HCT116 (cell line): ENCODE measurements around the gene CNTNAP5. TPM values are rescaled to one million over a fixed set of nuclear protein-coding genes. Genes with fewer than 3 reads are reported as not detected.

Experiments used
- ATAC-seq: fragments of 200-7000 bp; cut with Tn5 transposase; 2 replicates; pipeline ENCODE4 v1.9.1; 2020; ENCODE audit warnings: mild to moderate bottlenecking, moderate library complexity
- BruUV-seq: library from RNA; stranded (reverse); fragments of 400-500 nt; replicated peaks from 2 replicates; lab custom pipeline; 2021; lab: Mats Ljungman, UMichigan
- CTCF ChIA-PET: fragments of 300-600 bp; sonication (Branson Sonifier 250); formaldehyde crosslinking; loops from one replicate; lab custom pipeline; 2021; ENCODE audit warnings: antibody characterized with exemption; lab: Charles Lee
- POLR2A ChIA-PET: fragments of 300-600, 350-600 bp; sonication (Branson Sonifier 250); formaldehyde crosslinking; loops from one replicate; lab custom pipeline; 2021; ENCODE audit warnings: antibody characterized with exemption; lab: Charles Lee
- RAD21 ChIA-PET, 2 experiments: fragments of 300-600 bp; sonication (Branson Sonifier 250); formaldehyde crosslinking; loops; one replicate each; lab custom pipeline; 2023; ENCODE audit warnings: low total read pairs in 2 of 2; ENCODE audit not compliant: uncharacterized antibody in 2 of 2, unreplicated experiment in 2 of 2, low non-redundant PET in 1 of 2; lab: Charles Lee
- DNase-seq: peaks from one replicate; pipeline ENCODE4 v3.0.0-alpha.2; 2010; ENCODE audit warnings: low read depth, low spot score
- H2AFZ ChIP-seq: fragments of 200-600 bp; shearing (Covaris generic), sonication (generic); 2 replicates; pipeline ENCODE4 v1.6.1; 2017; ENCODE audit warnings: low read depth, mixed run types, mixed read lengths, antibody characterized with exemption, low read length; ENCODE audit not compliant: poor library complexity, severe bottlenecking
- H3K27ac ChIP-seq: 2 replicates; pipeline ENCODE4 v1.5.1; 2012; ENCODE audit warnings: low read depth, low read length
- H3K27me3 ChIP-seq: fragments of 200-600 bp; sonication (generic); 2 replicates; pipeline ENCODE4 v1.6.1; 2016; ENCODE audit warnings: mixed run types, low read length, mixed read lengths; ENCODE audit not compliant: insufficient read depth
- H3K36me3 ChIP-seq, 2 experiments: fragments of 200-500 bp in 1 of 2; fragments of 200-600 bp in 1 of 2; sonication (Bioruptor generic) in 1 of 2; sonication (generic) in 1 of 2; 2 replicates each; pipeline versions ENCODE4 v1.5.1 to v1.6.1; 2014 to 2016; ENCODE audit warnings: low read length in 2 of 2, inconsistent platforms in 1 of 2, mixed read lengths in 1 of 2, mixed run types in 1 of 2; ENCODE audit not compliant: insufficient read depth in 2 of 2, control insufficient read depth in 1 of 2
- H3K4me1 ChIP-seq, 2 experiments: fragments of 200-600 bp in 1 of 2; sonication (generic) in 1 of 2; 2 replicates each; pipeline versions ENCODE4 v1.5.1 to v1.6.1; 2012 to 2017; ENCODE audit warnings: low read length in 2 of 2, inconsistent platforms in 1 of 2, mild to moderate bottlenecking in 1 of 2, mixed read lengths in 1 of 2, mixed run types in 1 of 2, moderate library complexity in 1 of 2; ENCODE audit not compliant: insufficient read depth in 2 of 2, control insufficient read depth in 1 of 2
- H3K4me2 ChIP-seq: fragments of 200-600 bp; sonication (generic); 2 replicates; pipeline ENCODE4 v1.6.1; 2017; ENCODE audit warnings: mixed run types, low read length, mixed read lengths
- H3K4me3 ChIP-seq, 2 experiments: fragments of 200-600 bp in 1 of 2; sonication (generic) in 1 of 2; replicated peaks in 1 of 2; 2 replicates each; pipeline ENCODE4 v1.5.1; 2011 to 2016; ENCODE audit warnings: low read length in 2 of 2, control low read depth in 1 of 2, low read depth in 1 of 2, mild to moderate bottlenecking in 1 of 2, mixed read lengths in 1 of 2, mixed run types in 1 of 2
- H3K79me2 ChIP-seq: fragments of 200-600 bp; sonication (generic); 2 replicates; pipeline ENCODE4 v1.6.1; 2017; ENCODE audit warnings: mild to moderate bottlenecking, mixed run types, low read length, moderate library complexity, mixed read lengths; ENCODE audit not compliant: insufficient read depth
- H3K9ac ChIP-seq: fragments of 200-600 bp; sonication (generic); 2 replicates; pipeline ENCODE4 v1.6.1; 2016; ENCODE audit warnings: low read length, mixed read lengths
- H3K9me2 ChIP-seq: fragments of 200-600 bp; sonication (generic), shearing (Covaris generic); 2 replicates; pipeline ENCODE4 v1.6.1; 2017; ENCODE audit warnings: mixed run types, mild to moderate bottlenecking, moderate library complexity; ENCODE audit not compliant: insufficient read depth
- H3K9me3 ChIP-seq, 2 experiments: fragments of 200-500 bp in 1 of 2; fragments of 200-600 bp in 1 of 2; sonication (Bioruptor generic) in 1 of 2; sonication (generic) in 1 of 2; 2 replicates each; pipeline ENCODE4 v1.6.1; 2014 to 2017; ENCODE audit warnings: low read length in 2 of 2, mixed read lengths in 2 of 2, inconsistent platforms in 1 of 2, low read depth in 1 of 2, mild to moderate bottlenecking in 1 of 2, mixed run types in 1 of 2, moderate library complexity in 1 of 2; ENCODE audit not compliant: control insufficient read depth in 1 of 2, insufficient read depth in 1 of 2
- H4K20me1 ChIP-seq: fragments of 200-600 bp; sonication (generic), shearing (Covaris generic); 2 replicates; pipeline ENCODE4 v1.6.1; 2017; ENCODE audit warnings: mixed run types, mild to moderate bottlenecking, moderate library complexity; ENCODE audit not compliant: insufficient read depth
- CTCF ChIP-seq, 3 experiments: fragments of 200-600 bp in 1 of 3; sonication (generic) in 1 of 3; IDR thresholded peaks in 2 of 3; conservative IDR thresholded peaks in 1 of 3; 2 replicates each; pipeline ENCODE4 v1.5.1; 2012 to 2017; ENCODE audit warnings: low read depth in 2 of 3, low read length in 2 of 3, antibody characterized with exemption in 1 of 3, borderline replicate concordance in 1 of 3, control low read depth in 1 of 3, mild to moderate bottlenecking in 1 of 3, mixed read lengths in 1 of 3, mixed run types in 1 of 3, moderate library complexity in 1 of 3; ENCODE audit not compliant: insufficient read depth in 1 of 3
- ELF1 ChIP-seq: IDR thresholded peaks from 2 replicates; pipeline ENCODE4 v1.6.1; 2012; ENCODE audit warnings: low read depth, borderline replicate concordance
- EZH2phosphoT487 ChIP-seq: fragments of 200-600 bp; IDR thresholded peaks from 2 replicates; pipeline ENCODE4 v1.6.1; 2018; ENCODE audit warnings: antibody characterized with exemption, borderline replicate concordance
- JUND ChIP-seq: IDR thresholded peaks from 2 replicates; pipeline ENCODE4 v1.6.1; 2012
- POLR2A ChIP-seq: IDR thresholded peaks from 2 replicates; pipeline ENCODE4 v1.7.0; 2011; ENCODE audit warnings: borderline replicate concordance; ENCODE audit not compliant: insufficient read depth, insufficient read length; ENCODE audit errors: extremely low read depth
- SIN3A ChIP-seq: IDR thresholded peaks from 2 replicates; pipeline ENCODE4 v1.6.1; 2012; ENCODE audit warnings: low read depth
- SP1 ChIP-seq: IDR thresholded peaks from 2 replicates; pipeline ENCODE4 v1.6.1; 2012; ENCODE audit warnings: low read depth
- SRF ChIP-seq: IDR thresholded peaks from 2 replicates; pipeline ENCODE4 v1.6.1; 2012; ENCODE audit warnings: low read depth
- YY1 ChIP-seq: IDR thresholded peaks from 2 replicates; pipeline ENCODE4 v1.6.1; 2011; ENCODE audit warnings: low read length, low read depth, moderate library complexity, mild to moderate bottlenecking; ENCODE audit not compliant: insufficient replicate concordance; ENCODE audit errors: extremely low read depth
- ZFX ChIP-seq: fragments of 450-650 bp; IDR thresholded peaks from 2 replicates; pipeline ENCODE4 v1.6.1; 2017
- ZNF274 ChIP-seq: fragments of 200-500 bp; sonication (Bioruptor generic); IDR thresholded peaks from 2 replicates; pipeline ENCODE4 v1.6.1; 2014; ENCODE audit warnings: mild to moderate bottlenecking, low read depth, low read length, inconsistent platforms
- intact Hi-C: fragments of 100-400 bp; cut with micrococcal nuclease; formaldehyde crosslinking; loops from 2 replicates; pipeline ENCODE4 v1.10.0; 2022
- total RNA-seq: library from RNA; stranded (reverse); gene quantifications from one replicate; pipeline ENCODE4 v1.2.1, GENCODE V29; 2021; ENCODE audit not compliant: unreplicated experiment
- TF ChIP-seq, protein P1 (sequence below): IDR thresholded peaks from 2 replicates; pipeline ENCODE4 v1.6.1; 2011; ENCODE audit warnings: mild to moderate bottlenecking, low read length, moderate library complexity; ENCODE audit not compliant: insufficient replicate concordance; ENCODE audit errors: extremely low read depth

The CNTNAP5 gene
- total RNA-seq, 1 experiment from 2014 or later = not detected

- Histone ChIP-seq H3K36me3 (no peaks in the 10 kb centered on the region), H4K20me1 (no peaks in the 10 kb centered on the region), H3K9ac (no peak overlapping the region), H3K27ac (no peak overlapping the region), H3K4me2 (no peak overlapping the region), H3K4me3 (no peak overlapping the region), H3K27me3 (no peaks in the 10 kb centered on the region), H3K9me3 (peaks cover 0 to 7% of the 10 kb centered on the region in 2 experiments; a peak in 2 of 4 replicates), H3K9me2 (no peaks in the 10 kb centered on the region), H3K4me1 (no peaks in the 10 kb centered on the region), H2AFZ (no peak overlapping the region), H3K79me2 (no peaks in the 10 kb centered on the region)
- TF ChIP-seq CTCF (IDR thresholded peaks at IDR 0.05 in 2 of 3, conservative IDR thresholded peaks at IDR 0.05 in 1 of 3; ENCODE audit: borderline replicate concordance in 1 of 3, insufficient read depth in 1 of 3, low read depth in 2 of 3, low read length in 2 of 3) = no peak
- no peak for TF ChIP-seq ZNF274
- no peak for TF ChIP-seq SIN3A
- no peak for TF ChIP-seq EZH2phosphoT487
- no peak for TF ChIP-seq YY1
- TF ChIP-seq ELF1 = no peak
- no peak for TF ChIP-seq POLR2A
- no peak for TF ChIP-seq SP1
- TF ChIP-seq, protein P1, sequence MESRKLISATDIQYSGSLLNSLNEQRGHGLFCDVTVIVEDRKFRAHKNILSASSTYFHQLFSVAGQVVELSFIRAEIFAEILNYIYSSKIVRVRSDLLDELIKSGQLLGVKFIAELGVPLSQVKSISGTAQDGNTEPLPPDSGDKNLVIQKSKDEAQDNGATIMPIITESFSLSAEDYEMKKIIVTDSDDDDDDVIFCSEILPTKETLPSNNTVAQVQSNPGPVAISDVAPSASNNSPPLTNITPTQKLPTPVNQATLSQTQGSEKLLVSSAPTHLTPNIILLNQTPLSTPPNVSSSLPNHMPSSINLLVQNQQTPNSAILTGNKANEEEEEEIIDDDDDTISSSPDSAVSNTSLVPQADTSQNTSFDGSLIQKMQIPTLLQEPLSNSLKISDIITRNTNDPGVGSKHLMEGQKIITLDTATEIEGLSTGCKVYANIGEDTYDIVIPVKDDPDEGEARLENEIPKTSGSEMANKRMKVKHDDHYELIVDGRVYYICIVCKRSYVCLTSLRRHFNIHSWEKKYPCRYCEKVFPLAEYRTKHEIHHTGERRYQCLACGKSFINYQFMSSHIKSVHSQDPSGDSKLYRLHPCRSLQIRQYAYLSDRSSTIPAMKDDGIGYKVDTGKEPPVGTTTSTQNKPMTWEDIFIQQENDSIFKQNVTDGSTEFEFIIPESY = no peak
- TF ChIP-seq ZFX = no peak
- TF ChIP-seq JUND = no peak
- no peak for TF ChIP-seq SRF
- ChIA-PET RAD21 (no interaction called here), CTCF (no interaction called here), POLR2A (no interaction called here)
- ATAC-seq (no peak), DNase-seq (no peak)
- intact Hi-C loops = no loop called here
- BruUV-seq = no TSS peak
These were observed 728.8 kb downstream of the CNTNAP5 start for GRCh38 chr2:124753842-124754241.
